A549 treated with DMSO at 1 μM for 4 hours (cell line): ENCODE results near the gene HTRA1. TPM values are rescaled to one million over a fixed set of nuclear protein-coding genes. Genes with fewer than 3 reads are reported as not detected.

ENCODE experiments used
- total RNA-seq: library from RNA; stranded (reverse); fragments of 200-300 nt; extraction: Qiagen RNA extraction; gene quantifications from 5 replicates; pipeline ENCODE4 v1.2.3, GENCODE V29; 2022; ENCODE audit warnings: low read depth

The HTRA1 gene
- 48.8 to 64.7 TPM (median 56.3 TPM) in 5 replicates for total RNA-seq

GRCh38 chr10:122461367-122461728, at the start of gene HTRA1:
TSS of gene HTRA1 (plus strand) at chr10:122461553. CDS start at chr10:122461653, 100 bp downstream.

GRCh38 chr10:122454603-122455080, 6.7 kb upstream of the HTRA1 start, which contains the start of gene ARMS2:
TSS of gene ARMS2 (plus strand) at chr10:122454653. CDS start at chr10:122454728, 75 bp downstream.

GRCh38 chr10:122560279-122560804, 99.0 kb downstream of the HTRA1 start, which contains the start of gene DMBT1:
TSS of gene DMBT1 (plus strand) at chr10:122560754. CDS start at chr10:122560771, 17 bp downstream.

Other genes with a start within 250 kb of the HTRA1 start
- 0.44 to 1.5 TPM (median 0.59 TPM) in 5 replicates for gene BTBD16, start 190.3 kb upstream of the HTRA1 start, total RNA-seq
- gene PLEKHA1, start 86.8 kb upstream of the HTRA1 start, total RNA-seq = 17.7 to 28.1 TPM (median 23.5 TPM) in 5 replicates
- gene ARMS2, start 6.9 kb upstream of the HTRA1 start, total RNA-seq = 0.13 TPM in 1 of 5 replicates, not detected in the others
- 0.03 to 0.06 TPM (median 0.04 TPM) in 4 of 5 replicates, not detected in the other for gene DMBT1, start 99.2 kb downstream of the HTRA1 start, total RNA-seq
- gene C10orf120, start 238.3 kb downstream of the HTRA1 start, total RNA-seq = not detected in 5 replicates